Testis (tissue), 3 donors: ENCODE results near the gene TRIM9. TPM values are rescaled to one million over a fixed set of nuclear protein-coding genes. Genes with fewer than 3 reads are reported as not detected.

ENCODE experiments used
- DNase-seq: peaks from one replicate; pipeline ENCODE4 v3.0.0-alpha.2; 2019
- H3K27ac ChIP-seq, 2 donors: fragments of 200-600 bp; sonication (generic); one replicate each; pipeline ENCODE4 v1.5.1; 2019
- H3K27me3 ChIP-seq: fragments of 200-600 bp; sonication (generic); one replicate; pipeline ENCODE4 v1.5.1; 2019
- H3K36me3 ChIP-seq: fragments of 200-600 bp; sonication (generic); one replicate; pipeline ENCODE4 v1.5.1; 2017; ENCODE audit warnings: low read depth; ENCODE audit errors: missing control alignments
- H3K4me1 ChIP-seq: fragments of 200-600 bp; sonication (generic); one replicate; pipeline ENCODE4 v1.5.1; 2019
- H3K4me3 ChIP-seq, 2 donors: fragments of 200-600 bp; sonication (generic); one replicate each; pipeline ENCODE4 v1.5.1; 2017 to 2019
- H3K9me3 ChIP-seq: fragments of 200-600 bp; sonication (generic); one replicate; pipeline ENCODE4 v1.5.1; 2017
- CTCF ChIP-seq, 3 experiments: fragments of 450-650 bp in 2 of 3; fragments of 200-600 bp in 1 of 3; sonication (generic) in 1 of 3; IDR thresholded peaks; one replicate each; pipeline ENCODE4 v1.5.1; 2016 to 2019; ENCODE audit warnings: antibody characterized with exemption in 3 of 3, mild to moderate bottlenecking in 2 of 3, moderate library complexity in 1 of 3
- POLR2A ChIP-seq: fragments of 450-650 bp; IDR thresholded peaks from one replicate; pipeline ENCODE4 v1.6.1; 2017; ENCODE audit warnings: antibody characterized with exemption, mild to moderate bottlenecking, moderate library complexity
- WGBS, 2 donors: methylation state at CpG; one replicate each; pipeline ENCODE4 v1.1.5; 2018; 5-methylcytosine and 5-hydroxymethylcytosine counted together
- intact Hi-C: fragments of 100-400 bp; cut with DNase I; formaldehyde crosslinking; loops from one replicate; pipeline ENCODE4 v1.15.1; 2023; ENCODE audit warnings: low total_unique reads
- polyA plus RNA-seq: library from polyadenylated mRNA; stranded (reverse); fragments of 350-450 nt; fragmentation: Illumina TruSeq; extraction: RNeasy Lipid Tissue Mini Kit (QIAGEN cat#74804); gene quantifications from one replicate; pipeline ENCODE4 v1.2.3, GENCODE V29; 2014; ENCODE audit warnings: low read depth, low replicate concordance; ENCODE audit not compliant: insufficient read depth
- total RNA-seq, 2 donors: library from RNA; depleted of rRNA; stranded (reverse); fragments of >200 nt; gene quantifications; one replicate each; pipeline ENCODE4 v1.2.3, GENCODE V29; 2016

Gene TRIM9
- total and polyA plus RNA-seq, 3 donors from 2014 or later, result 2.1 to 8.5 (median 6.0) TPM

GRCh38 chr14:51095854-51096823 lies 1.2 kb upstream of the TRIM9 start:
- H3K27ac ChIP-seq, result peak overlapping the region; percentile 73 to 83
- H3K27me3 ChIP-seq, result no peaks in the 10 kb centered on the region
- H3K36me3 ChIP-seq, result no peaks in the 10 kb centered on the region
- peaks cover 18% of the 10 kb centered on the region for H3K4me1 ChIP-seq
- TF ChIP-seq CTCF (IDR thresholded peaks at IDR 0.05) (no peak), POLR2A (no peak)
- H3K4me3 ChIP-seq, result peak overlapping the region; percentile 61 to 79
- H3K9me3 ChIP-seq, result no peaks in the 10 kb centered on the region
- WGBS, 2 donors, result 19 to 25% methylated on average over 18 to 19 of the region's 19 CpGs
- intact Hi-C loops, result no loop called here
- DNase-seq, result peak; percentile 29

GRCh38 chr14:51094282-51094821 lies 553 bp downstream of the TRIM9 start:
- no peaks in the 10 kb centered on the region for H3K36me3 ChIP-seq
- no peak overlapping the region for H3K27ac ChIP-seq
- H3K9me3 ChIP-seq, result no peaks in the 10 kb centered on the region
- no peak for DNase-seq
- intact Hi-C loops, result no loop called here
- H3K27me3 ChIP-seq, result no peaks in the 10 kb centered on the region
- peaks cover 18% of the 10 kb centered on the region for H3K4me1 ChIP-seq
- peak overlapping the region; percentile 61 to 79 for H3K4me3 ChIP-seq
- no peak for TF ChIP-seq CTCF (IDR thresholded peaks at IDR 0.05)
- no peak for TF ChIP-seq POLR2A
- WGBS, 2 donors, result 0 to 4% methylated on average over 8 to 27 of the region's 46 CpGs

GRCh38 chr14:51093371-51094281 lies 1.3 kb downstream of the TRIM9 start:
- no peaks in the 10 kb centered on the region for H3K9me3 ChIP-seq
- H3K27me3 ChIP-seq, result no peaks in the 10 kb centered on the region
- 6 to 12% methylated on average over 21 to 56 of the region's 68 CpGs for WGBS, 2 donors
- no peak overlapping the region for H3K27ac ChIP-seq
- intact Hi-C loops, result no loop called here
- TF ChIP-seq POLR2A (no peak), CTCF (IDR thresholded peaks at IDR 0.05) (no peak)
- peaks cover 18% of the 10 kb centered on the region for H3K4me1 ChIP-seq
- H3K36me3 ChIP-seq, result no peaks in the 10 kb centered on the region
- peak overlapping the region; percentile 61 to 79 for H3K4me3 ChIP-seq
- peak; percentile 58 for DNase-seq

- TF ChIP-seq POLR2A, result no peak
- no peak for TF ChIP-seq CTCF (IDR thresholded peaks at IDR 0.05)
- WGBS, 2 donors, result 42 to 49% methylated on average over 7 of the region's 7 CpGs
- Histone ChIP-seq H3K4me1 (peaks cover 18% of the 10 kb centered on the region), H3K27me3 (no peaks in the 10 kb centered on the region), H3K27ac (no peak overlapping the region), H3K9me3 (no peaks in the 10 kb centered on the region), H3K36me3 (no peaks in the 10 kb centered on the region), H3K4me3 (peak overlapping the region; percentile 61 to 79)
- intact Hi-C loops, result no loop called here
- no peak for DNase-seq
Observed at GRCh38 chr14:51092965-51093364, 1.9 kb downstream of the TRIM9 start.
